NCI-H1092 treated with DMSO at 0.1 percent for 48 hours (cell line): Measurements from ENCODE around the gene TMEM184A.
"Not testable (repeated sequence)": the region's sequence is repeated elsewhere in the genome, so short reads cannot be mapped to it uniquely, and the experiment has no call there.

Experiments used
- DNase-seq: peaks from one replicate; lab custom pipeline; 2025; lab: John Stamatoyannopoulos, UW

TMEM184A gene

DNA sequence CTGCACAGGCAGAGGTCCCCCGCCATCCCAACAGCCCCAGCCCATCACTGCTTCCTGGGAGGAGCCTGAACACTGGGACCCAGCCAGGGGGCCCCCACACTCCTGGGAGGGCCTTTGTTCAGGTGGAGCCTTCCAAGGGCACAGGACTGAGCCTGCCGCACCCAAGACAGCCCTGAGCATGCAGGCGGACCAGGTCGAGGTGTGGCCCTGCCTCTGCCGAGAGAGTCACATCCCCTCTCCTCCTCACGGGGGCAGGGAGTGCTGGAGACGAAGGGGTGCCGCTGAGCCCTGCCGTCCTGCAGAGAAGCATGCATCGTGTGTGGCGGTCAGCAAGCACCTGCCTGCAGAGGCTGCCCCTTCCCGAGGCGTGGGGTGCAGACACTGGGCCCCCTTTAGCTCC is 32.8 kb downstream of the TMEM184A start:
- DNase-seq: no peak

DNA sequence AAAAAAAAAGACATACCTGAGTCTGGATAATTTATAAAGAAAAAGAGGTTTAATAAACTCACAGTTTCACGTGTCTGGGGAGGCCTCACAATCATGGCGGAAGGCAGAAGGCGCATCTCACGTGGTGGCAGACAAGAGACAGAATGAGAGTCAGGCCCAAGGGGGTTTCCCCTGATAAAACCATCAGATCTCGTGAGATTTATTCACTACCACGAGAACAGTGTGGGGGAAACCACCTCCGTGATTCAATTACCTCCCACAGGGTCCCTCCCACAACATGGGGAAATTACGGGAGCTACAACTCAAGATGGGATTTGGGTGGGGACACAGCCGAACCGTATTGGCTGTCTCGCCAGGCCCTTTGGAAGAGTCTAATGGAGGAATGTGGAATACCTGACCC is 34.5 kb downstream of the TMEM184A start:
- DNase-seq: no peak

- no peak for DNase-seq
Measured at GRCh38 chr7:1520539-1521234, 35.3 kb downstream of the TMEM184A start.

GRCh38 chr7:1519322-1519922 is 36.6 kb downstream of the TMEM184A start:
- not testable (repeated sequence) for DNase-seq

GRCh38 chr7:1516586-1517251 is 39.3 kb downstream of the TMEM184A start:
- DNase-seq: no peak

DNA sequence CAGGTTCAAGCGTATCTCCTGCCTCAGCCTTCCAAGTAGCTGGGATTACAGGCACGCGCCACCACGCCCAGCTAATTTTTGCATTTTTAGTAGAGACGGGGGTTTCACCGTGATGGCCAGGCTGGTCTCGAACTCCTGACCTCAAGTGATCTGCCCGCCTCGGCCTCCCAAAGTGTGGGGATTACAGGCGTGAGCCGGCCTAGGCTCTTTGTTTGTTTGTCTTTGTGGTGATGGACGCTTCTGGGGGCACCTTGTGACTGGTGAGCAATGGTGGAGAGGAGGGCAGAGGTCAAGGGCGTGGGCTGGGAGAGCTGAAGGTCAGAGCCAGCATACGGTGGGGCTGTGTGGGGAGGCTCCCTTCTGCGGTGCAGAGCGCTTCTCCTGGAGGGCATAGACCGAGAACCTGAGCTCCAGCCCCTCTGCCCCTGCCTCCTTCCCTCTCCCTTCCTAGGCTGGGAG is 40.5 kb downstream of the TMEM184A start:
- DNase-seq: not testable (repeated sequence)

DNA sequence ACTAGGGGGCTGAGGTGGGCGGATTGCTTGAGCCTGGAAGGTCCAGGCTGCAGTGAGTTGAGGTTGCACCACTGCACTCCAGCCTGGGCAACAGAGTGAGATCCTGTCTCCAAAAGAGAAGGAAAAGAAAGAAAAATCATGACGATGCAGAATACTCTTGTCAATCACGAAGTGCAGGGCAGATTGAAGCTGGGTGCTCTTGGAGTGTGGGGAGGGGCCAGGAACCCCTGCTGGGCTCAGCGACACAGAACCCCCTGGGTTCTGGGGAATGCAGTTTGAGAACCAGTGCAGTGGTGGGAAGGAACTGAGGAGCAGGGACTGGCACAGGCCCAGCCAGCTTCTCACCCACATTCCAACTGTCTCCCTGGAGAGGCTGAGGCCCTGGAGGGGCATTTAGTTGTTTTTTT is 41.0 kb downstream of the TMEM184A start:
- DNase-seq: no peak

GRCh38 chr7:1514407-1514806 is 41.6 kb downstream of the TMEM184A start:
- no peak for DNase-seq

DNA sequence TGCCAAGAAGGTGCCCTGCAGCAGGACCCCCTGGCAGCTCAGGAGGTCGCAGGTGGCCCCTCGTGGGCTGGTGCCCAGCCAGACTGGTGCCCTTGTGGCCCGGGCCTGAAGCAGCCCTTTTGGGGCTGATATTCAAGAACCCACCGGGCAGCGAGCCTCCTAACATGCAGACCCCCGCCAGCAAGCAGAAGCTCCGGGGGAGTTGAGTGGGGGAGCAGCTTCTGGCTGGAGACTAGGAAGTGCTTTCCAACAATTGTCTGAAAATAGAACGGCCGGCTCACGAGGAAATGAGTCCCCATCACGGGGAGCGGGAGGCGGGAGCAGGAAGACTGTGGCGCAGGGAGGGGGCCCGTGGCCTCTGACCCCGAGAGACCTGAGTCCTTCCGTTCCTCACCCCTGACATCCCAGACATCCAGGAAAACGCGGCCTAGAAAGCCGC is 42.3 kb downstream of the TMEM184A start:
- DNase-seq: no peak

DNA sequence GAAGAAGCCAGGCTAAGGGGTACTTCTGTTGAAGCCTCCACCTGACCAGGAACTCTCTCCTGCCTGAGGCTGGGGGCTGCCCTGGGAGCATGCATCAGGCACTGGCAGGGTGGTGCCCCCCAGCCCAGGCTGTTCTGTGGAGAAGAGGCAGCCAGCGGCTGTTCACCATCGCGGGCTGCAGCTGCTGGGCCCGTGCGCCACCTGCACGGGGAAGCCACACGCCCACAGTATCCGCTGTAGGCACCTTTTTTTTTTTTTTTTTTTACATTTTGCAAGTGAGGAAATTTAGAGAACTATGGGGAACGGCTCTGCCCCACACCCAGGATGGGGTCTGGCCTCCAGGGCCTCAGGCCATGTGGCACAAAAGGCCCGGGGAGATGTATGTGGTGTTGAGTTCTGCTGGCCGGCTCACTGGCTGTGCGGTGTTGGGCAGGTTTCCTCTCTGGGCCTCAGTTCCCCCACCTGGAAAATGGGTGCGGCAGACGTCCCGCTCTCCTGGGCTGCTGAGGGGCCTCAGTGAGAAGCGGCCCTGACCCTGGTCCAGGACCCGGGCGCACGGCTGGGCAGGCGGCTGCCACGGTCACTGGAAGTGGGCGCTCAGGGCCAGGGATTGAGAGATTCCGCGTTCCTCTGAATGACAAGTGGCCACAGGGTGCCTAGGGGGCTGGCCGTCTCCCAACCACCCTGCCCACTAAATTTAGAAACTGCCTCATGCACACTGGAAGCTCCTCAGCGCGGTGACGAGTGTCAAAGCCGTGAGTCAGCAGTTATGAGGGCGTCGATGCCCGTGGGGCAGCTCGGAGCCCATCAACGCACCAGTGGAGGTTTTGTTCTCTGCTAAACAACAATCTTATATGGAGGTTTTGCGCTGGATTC is 43.0 kb downstream of the TMEM184A start:
- DNase-seq: no peak

DNA sequence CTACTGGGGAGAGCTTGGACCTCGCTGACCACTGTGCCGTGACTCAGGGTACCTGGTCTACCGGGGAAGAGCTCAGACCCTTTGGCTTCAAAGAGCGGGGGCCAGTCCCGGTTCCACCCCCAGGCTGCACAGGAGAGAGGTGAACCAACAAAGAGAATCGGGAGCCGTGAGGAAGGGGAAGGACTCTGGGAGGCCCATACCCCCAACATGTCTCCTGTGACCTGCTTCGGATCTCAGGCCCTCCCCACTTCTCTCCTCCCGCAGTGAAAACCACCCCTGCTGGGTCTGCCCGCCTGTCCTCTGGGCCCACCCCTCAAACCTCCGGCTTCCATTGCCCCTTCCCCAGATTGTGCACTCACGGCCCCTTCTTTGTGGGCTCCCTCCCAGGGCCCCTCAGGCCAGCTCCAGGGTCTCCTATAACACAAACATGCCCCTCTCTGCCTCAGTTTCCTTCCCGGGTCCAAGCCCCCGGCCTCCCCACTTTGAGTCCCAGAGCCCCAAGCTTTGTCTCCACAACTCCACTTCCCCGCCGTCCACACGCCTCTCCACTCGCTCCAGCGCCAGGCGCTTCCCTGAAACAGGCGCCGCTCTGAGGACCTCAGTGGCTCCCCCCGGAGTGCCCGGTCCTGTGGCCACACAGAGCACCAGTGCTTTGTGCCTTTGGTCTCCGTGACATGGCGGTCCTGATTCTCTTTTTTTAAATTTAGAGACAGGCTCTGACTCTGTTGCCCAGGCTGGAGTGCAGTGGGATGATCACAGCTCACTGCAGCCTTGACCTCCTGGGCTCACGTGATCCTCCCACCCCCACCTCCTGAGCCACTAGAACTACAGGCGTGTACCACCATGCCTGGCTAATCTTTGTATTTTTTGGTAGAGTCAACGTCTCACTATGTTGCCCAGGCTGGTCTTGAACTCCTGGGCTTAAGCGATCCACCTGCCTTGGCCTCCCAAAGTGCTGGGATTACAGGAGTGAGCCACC is 44.3 kb downstream of the TMEM184A start:
- DNase-seq: no peak

GRCh38 chr7:1510780-1511154 is 45.2 kb downstream of the TMEM184A start:
- no peak for DNase-seq

- DNase-seq: no peak
Measured at GRCh38 chr7:1509226-1509625, 46.8 kb downstream of the TMEM184A start.

- DNase-seq: no peak
Measured at GRCh38 chr7:1508277-1508758, 47.7 kb downstream of the TMEM184A start.

- DNase-seq: peak; percentile 15
Measured at GRCh38 chr7:1505731-1506550, 50.1 kb downstream of the TMEM184A start.

DNA sequence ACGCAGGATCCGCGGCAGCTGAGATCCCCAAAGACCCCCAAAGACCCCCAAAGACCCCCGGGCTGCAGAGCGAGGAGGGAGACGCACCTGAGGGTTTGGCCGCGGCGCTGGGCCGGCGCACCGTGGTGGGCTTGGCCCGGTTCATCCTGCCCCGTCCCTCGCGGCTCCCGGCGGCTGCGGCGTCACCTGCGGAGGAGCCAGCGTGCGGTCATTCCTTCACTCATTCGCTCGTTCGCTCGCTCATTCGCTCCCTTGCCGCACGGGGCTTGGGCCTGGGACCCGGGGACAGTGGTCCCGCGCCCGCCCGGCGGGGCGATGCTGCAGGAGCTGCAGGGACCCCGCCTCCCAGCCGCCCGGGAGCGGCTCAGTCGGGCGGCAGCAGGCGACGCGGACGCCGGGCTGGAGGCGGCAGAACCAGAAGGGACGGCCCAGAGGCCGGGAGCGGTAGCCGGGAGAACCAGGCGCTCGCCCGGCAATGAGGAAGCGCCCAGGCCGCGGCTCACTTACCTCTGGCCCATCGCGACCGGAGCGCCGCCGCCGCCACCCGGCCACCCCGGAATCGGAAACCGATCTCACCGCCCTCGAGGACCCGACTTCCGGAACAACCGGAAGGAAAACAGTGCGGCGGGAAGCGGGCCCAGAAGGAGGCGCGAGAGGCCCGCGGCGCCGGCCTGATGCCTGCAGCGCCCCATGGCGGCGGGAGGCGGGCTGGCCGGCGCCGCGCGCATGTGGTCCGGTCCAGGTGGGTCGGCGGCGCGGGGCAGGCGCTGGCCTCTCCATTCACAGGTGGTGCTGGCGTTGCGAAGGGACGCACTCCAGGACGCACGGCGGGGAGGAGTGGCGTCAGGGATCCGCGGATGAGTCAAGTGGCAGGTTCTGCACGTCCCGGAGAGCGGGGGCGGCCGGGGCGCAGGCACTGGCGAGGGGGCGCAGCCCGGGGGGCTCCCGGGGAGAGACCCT is 51.9 kb downstream of the TMEM184A start, which contains the start of gene INTS1:
Gene INTS1 (minus strand): TSS at position 574 of the 960 bp plus-strand sequence. CDS start 429 bp downstream, at position 145.
- DNase-seq: peak; percentile 94

GRCh38 chr7:1503390-1503789 is 52.6 kb downstream of the TMEM184A start:
- no peak for DNase-seq

DNA sequence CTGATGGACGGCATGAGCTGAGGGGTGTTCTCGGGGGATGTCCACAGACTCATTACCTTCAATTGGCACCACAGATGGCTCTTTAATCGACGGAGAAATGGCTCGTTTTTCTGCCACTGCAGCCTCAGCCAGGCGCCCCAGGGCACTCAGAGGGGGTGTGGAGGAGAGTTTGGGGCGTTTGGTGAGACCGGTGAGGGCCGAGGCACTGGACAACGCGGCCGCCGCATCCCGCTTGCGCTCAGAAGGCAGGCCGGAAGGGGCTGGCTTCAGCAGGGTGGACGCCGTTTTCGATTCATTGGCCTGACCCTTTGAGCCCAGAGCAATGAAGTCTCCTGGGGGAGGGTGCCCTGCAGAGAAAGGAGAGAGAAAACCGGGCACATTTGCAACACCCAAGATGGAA is 53.2 kb downstream of the TMEM184A start:
- DNase-seq: no peak
